Measurements from ENCODE around the gene TBX4. TPM values are rescaled to one million over a fixed set of nuclear protein-coding genes. Genes with fewer than 3 reads are reported as not detected.
"Not testable (repeated sequence)": the region's sequence is repeated elsewhere in the genome, so short reads cannot be mapped to it uniquely, and the experiment has no call there.

The TBX4 gene
- total and polyA plus RNA-seq, 2 experiments from 2014 or later = 13.9 to 15.4 TPM

DNA sequence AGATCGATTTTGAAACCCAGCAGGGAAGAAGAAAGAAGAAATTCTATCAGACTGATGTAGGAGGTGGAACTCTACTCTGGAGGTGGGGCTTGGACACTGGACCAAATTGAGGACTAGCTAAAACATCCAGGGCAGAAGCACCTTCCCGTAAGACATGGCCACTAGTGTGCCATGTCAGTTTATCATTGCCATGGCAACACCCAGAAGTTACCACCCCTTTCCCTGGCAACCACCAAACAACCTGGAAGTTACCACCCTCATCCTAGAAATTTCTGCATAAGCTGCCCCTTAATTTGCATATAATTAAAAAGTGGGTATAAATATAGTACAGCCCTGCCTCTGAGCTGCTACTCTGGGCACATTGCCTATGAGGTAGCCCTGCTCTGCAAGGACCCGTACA lies 72.1 kb downstream of the TBX4 start:
- TF ChIP-seq, protein P1, sequence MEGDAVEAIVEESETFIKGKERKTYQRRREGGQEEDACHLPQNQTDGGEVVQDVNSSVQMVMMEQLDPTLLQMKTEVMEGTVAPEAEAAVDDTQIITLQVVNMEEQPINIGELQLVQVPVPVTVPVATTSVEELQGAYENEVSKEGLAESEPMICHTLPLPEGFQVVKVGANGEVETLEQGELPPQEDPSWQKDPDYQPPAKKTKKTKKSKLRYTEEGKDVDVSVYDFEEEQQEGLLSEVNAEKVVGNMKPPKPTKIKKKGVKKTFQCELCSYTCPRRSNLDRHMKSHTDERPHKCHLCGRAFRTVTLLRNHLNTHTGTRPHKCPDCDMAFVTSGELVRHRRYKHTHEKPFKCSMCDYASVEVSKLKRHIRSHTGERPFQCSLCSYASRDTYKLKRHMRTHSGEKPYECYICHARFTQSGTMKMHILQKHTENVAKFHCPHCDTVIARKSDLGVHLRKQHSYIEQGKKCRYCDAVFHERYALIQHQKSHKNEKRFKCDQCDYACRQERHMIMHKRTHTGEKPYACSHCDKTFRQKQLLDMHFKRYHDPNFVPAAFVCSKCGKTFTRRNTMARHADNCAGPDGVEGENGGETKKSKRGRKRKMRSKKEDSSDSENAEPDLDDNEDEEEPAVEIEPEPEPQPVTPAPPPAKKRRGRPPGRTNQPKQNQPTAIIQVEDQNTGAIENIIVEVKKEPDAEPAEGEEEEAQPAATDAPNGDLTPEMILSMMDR (IDR thresholded peaks at IDR 0.05; ENCODE audit: poor library complexity) = no peak
- TF ChIP-seq EZH2 (IDR thresholded peaks at IDR 0.05; ENCODE audit: borderline replicate concordance) (no peak), EZH2phosphoT487 (IDR thresholded peaks at IDR 0.05; ENCODE audit: low read depth, severe bottlenecking, unreplicated experiment) (no peak)
- no peak for DNase-seq (ENCODE audit: low spot score)
- Histone ChIP-seq H3K9me2 (replicated peaks; ENCODE audit: insufficient read depth) (no peaks in the 10 kb centered on the region), H4K20me1 (ENCODE audit: insufficient read depth, poor library complexity, severe bottlenecking) (no peaks in the 10 kb centered on the region), H3K4me3 (no peak overlapping the region), H2AFZ (no peak overlapping the region), H3K36me3 (replicated peaks; ENCODE audit: insufficient read depth, low read depth) (no peaks in the 10 kb centered on the region), H3K9me3 (ENCODE audit: low read depth) (no peaks in the 10 kb centered on the region), H3K27me3 (no peaks in the 10 kb centered on the region), H3K4me2 (no peak overlapping the region), H3K79me2 (no peaks in the 10 kb centered on the region), H3K27ac (no peak overlapping the region), H3K4me1 (ENCODE audit: insufficient read depth) (no peaks in the 10 kb centered on the region)
- WGBS (ENCODE audit: low lambda C conversion rate, missing lambda C conversion rate) = 92% methylated on average over 3 of the region's 3 CpGs

DNA sequence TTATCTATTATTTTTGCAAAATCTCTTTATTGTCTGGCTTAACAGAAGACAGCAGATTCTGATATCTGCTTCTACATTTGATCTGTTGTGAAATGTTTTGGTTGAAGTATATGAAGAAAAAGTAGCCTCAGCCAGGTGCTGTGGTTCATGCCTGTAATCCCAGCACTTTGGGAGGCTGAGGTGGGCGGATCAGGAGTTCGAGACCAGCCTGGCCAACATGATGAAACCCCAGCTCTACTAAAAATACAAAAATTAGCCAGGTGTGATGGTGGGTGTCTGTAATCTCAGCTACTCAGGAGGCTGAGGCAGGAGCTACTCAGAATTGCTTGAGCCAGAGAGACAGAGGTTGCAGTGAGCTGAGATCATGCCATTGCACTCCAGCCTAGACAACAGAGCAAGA lies 75.2 kb downstream of the TBX4 start:
- 97% methylated on average over 2 of the region's 2 CpGs for WGBS (ENCODE audit: low lambda C conversion rate, missing lambda C conversion rate)
- not testable (repeated sequence) for H3K27ac ChIP-seq; DNase-seq (ENCODE audit: low spot score)

DNA sequence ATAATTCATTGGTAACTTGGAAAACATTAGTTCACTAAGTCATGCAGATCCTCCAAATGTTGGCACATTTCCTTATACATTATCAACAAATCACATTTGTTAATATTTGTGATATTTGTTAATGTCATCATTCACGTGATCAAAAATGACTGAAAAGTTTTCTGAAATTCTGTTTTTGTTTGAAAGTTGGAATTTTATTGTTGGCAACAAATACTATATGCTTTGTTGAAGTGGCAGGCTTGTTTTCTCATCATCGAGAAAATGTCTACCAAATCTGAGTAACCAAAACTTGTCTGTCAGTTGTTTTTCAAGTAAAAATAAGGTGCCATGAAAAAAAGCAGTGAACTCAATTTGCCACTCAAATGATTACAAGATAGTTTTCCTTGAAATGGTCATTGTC lies 75.9 kb downstream of the TBX4 start:
- no peaks in the 10 kb centered on the region for H4K20me1 ChIP-seq (ENCODE audit: insufficient read depth, poor library complexity, severe bottlenecking)
- H3K9me2 ChIP-seq (replicated peaks; ENCODE audit: insufficient read depth) = no peaks in the 10 kb centered on the region
- H3K4me1 ChIP-seq (ENCODE audit: insufficient read depth) = no peaks in the 10 kb centered on the region
- H3K4me3 ChIP-seq = no peak overlapping the region
- no peaks in the 10 kb centered on the region for H3K9me3 ChIP-seq (ENCODE audit: low read depth)
- no peaks in the 10 kb centered on the region for H3K36me3 ChIP-seq (replicated peaks; ENCODE audit: insufficient read depth, low read depth)
- TF ChIP-seq EZH2 (IDR thresholded peaks at IDR 0.05; ENCODE audit: borderline replicate concordance) (no peak), EZH2phosphoT487 (IDR thresholded peaks at IDR 0.05; ENCODE audit: low read depth, severe bottlenecking, unreplicated experiment) (no peak)
- TF ChIP-seq, protein P1 (IDR thresholded peaks at IDR 0.05; ENCODE audit: poor library complexity) = no peak
- no peak overlapping the region for H2AFZ ChIP-seq
- H3K27ac ChIP-seq = no peak overlapping the region
- no peaks in the 10 kb centered on the region for H3K27me3 ChIP-seq
- no peaks in the 10 kb centered on the region for H3K79me2 ChIP-seq
- no peak for DNase-seq (ENCODE audit: low spot score)
- no peak overlapping the region for H3K4me2 ChIP-seq
- WGBS (ENCODE audit: low lambda C conversion rate, missing lambda C conversion rate) = 96% methylated on average over 2 of the region's 2 CpGs

More for the DNA sequence above, 75.2 kb downstream of the TBX4 start:
- H3K9me2 ChIP-seq (replicated peaks; ENCODE audit: insufficient read depth); H3K4me2 ChIP-seq; H3K79me2 ChIP-seq; H3K4me1 ChIP-seq (ENCODE audit: insufficient read depth); H2AFZ ChIP-seq; H4K20me1 ChIP-seq (ENCODE audit: insufficient read depth, poor library complexity, severe bottlenecking); H3K4me3 ChIP-seq; H3K36me3 ChIP-seq (replicated peaks; ENCODE audit: insufficient read depth, low read depth); H3K27me3 ChIP-seq; H3K9me3 ChIP-seq (ENCODE audit: low read depth): not testable (repeated sequence)

DNA sequence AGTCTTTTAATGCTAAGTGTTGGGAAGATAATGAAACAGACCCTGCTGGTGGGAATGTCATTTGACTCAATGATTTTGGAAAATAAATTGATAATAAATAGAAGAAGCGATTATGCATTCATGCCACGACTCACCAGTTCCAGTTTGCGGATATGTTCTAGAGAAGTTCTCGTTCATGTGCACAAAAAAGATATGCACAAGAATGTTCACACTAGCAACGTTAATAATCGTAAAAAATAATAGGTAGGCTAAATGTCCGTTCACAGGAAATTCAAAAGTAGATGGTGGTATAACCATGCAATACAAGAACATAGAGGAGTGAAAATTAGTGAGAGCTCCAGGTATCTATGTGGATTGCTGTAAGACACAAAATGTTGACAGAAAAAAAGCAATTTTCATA lies 79.0 kb downstream of the TBX4 start:
- no peaks in the 10 kb centered on the region for H3K9me3 ChIP-seq (ENCODE audit: low read depth)
- no peaks in the 10 kb centered on the region for H4K20me1 ChIP-seq (ENCODE audit: insufficient read depth, poor library complexity, severe bottlenecking)
- no peaks in the 10 kb centered on the region for H3K79me2 ChIP-seq
- H3K4me1 ChIP-seq (ENCODE audit: insufficient read depth) = no peaks in the 10 kb centered on the region
- H3K4me2 ChIP-seq = no peak overlapping the region
- no peaks in the 10 kb centered on the region for H3K36me3 ChIP-seq (replicated peaks; ENCODE audit: insufficient read depth, low read depth)
- H3K27ac ChIP-seq = no peak overlapping the region
- no peak for DNase-seq (ENCODE audit: low spot score)
- no peak for TF ChIP-seq EZH2phosphoT487 (IDR thresholded peaks at IDR 0.05; ENCODE audit: low read depth, severe bottlenecking, unreplicated experiment)
- TF ChIP-seq, protein P1 (IDR thresholded peaks at IDR 0.05; ENCODE audit: poor library complexity) = no peak
- no peak for TF ChIP-seq EZH2 (IDR thresholded peaks at IDR 0.05; ENCODE audit: borderline replicate concordance)
- 86% methylated on average over 7 of the region's 7 CpGs for WGBS (ENCODE audit: low lambda C conversion rate, missing lambda C conversion rate)
- H3K27me3 ChIP-seq = no peaks in the 10 kb centered on the region
- no peaks in the 10 kb centered on the region for H3K9me2 ChIP-seq (replicated peaks; ENCODE audit: insufficient read depth)
- no peak overlapping the region for H3K4me3 ChIP-seq
- H2AFZ ChIP-seq = no peak overlapping the region
